GM21529 (cell line): ENCODE measurements around the gene ACSL3.

Experiments used
- ATAC-seq: cut with Tn5 transposase; IDR thresholded peaks from one replicate; pipeline ENCODE4 v1.9.1; 2021; ENCODE audit not compliant: unreplicated experiment

ACSL3 gene

GRCh38 chr2:222939208-222939856 lies 78.5 kb downstream of the ACSL3 start:
- ATAC-seq: peak; percentile 68

GRCh38 chr2:222939979-222940378 lies 79.1 kb downstream of the ACSL3 start:
- no peak for ATAC-seq

GRCh38 chr2:222941510-222942032 lies 80.7 kb downstream of the ACSL3 start:
- ATAC-seq: no peak

GRCh38 chr2:222942561-222942960 lies 81.7 kb downstream of the ACSL3 start:
- no peak for ATAC-seq

- ATAC-seq: no peak
Measured at GRCh38 chr2:222942977-222943376, 82.1 kb downstream of the ACSL3 start.

GRCh38 chr2:222943820-222944219 lies 83.0 kb downstream of the ACSL3 start:
- peak; percentile 85 for ATAC-seq

- ATAC-seq: no peak
Measured at GRCh38 chr2:222944552-222944951, 83.7 kb downstream of the ACSL3 start.

GRCh38 chr2:222944971-222945740 lies 84.3 kb downstream of the ACSL3 start:
- ATAC-seq: no peak

GRCh38 chr2:222945887-222946286 lies 85.1 kb downstream of the ACSL3 start:
- no peak for ATAC-seq

- ATAC-seq: no peak
Measured at GRCh38 chr2:222946700-222947287, 86.0 kb downstream of the ACSL3 start.

- no peak for ATAC-seq
Measured at GRCh38 chr2:222949073-222949472, 88.2 kb downstream of the ACSL3 start.

- ATAC-seq: no peak
Measured at GRCh38 chr2:222949690-222950323, 89.0 kb downstream of the ACSL3 start.

GRCh38 chr2:222950638-222951285 lies 89.9 kb downstream of the ACSL3 start:
- no peak for ATAC-seq

- ATAC-seq: no peak
Measured at GRCh38 chr2:222952204-222952603, 91.4 kb downstream of the ACSL3 start.

- ATAC-seq: no peak
Measured at GRCh38 chr2:222955008-222955407, 94.2 kb downstream of the ACSL3 start.

GRCh38 chr2:222959358-222959757 lies 98.5 kb downstream of the ACSL3 start:
- ATAC-seq: no peak

GRCh38 chr2:222960126-222960525 lies 99.3 kb downstream of the ACSL3 start:
- peak; percentile 99 for ATAC-seq

- ATAC-seq: no peak
Measured at GRCh38 chr2:222963641-222964040, 102.8 kb downstream of the ACSL3 start.

- no peak for ATAC-seq
Measured at GRCh38 chr2:222964376-222965031, 103.7 kb downstream of the ACSL3 start.

- ATAC-seq: no peak
Measured at GRCh38 chr2:222965555-222965954, 104.7 kb downstream of the ACSL3 start.
